ENCODE results near the gene AKR7A2.

Gene AKR7A2

DNA sequence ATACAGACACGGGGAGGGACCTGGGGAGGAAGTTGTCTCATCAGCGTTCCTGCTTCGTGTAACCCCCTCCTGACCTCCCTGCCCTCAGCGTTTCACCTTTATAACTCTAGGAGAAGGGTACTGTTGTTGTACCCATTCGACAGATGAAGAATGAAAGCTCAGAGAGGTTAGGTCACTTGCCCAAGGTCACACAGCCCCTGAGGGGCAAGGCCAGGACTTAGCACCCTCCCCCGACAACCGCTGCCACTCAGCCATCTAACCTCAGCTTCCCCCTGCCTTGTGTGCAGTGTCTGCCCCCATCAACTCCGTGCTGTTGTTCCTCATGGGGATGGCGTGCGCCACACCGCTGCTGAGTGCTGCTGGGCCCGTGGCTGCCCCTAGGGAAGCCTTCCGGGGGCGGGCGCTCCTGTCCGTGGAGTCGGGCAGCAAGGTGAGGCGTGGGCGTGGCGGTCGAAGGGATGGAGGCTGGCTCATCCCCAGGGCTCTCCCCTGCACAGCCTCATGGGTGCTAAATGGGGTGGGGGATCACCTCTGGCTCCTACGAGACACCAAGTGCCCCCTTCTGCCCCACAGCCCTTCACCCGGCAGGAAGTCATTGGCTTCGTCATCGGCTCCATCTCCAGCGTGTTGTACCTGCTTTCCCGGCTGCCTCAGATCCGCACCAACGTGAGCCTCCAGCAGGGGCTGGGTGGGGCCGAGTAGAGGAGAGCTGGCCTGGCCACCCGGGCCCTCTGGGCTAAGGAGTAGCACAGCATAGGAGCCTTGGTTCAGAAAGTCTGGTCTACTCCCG, 14.2 kb upstream of the AKR7A2 start:
- no peak for DNase-seq (ENCODE audit: low read depth in 1 of 2, low spot score in 1 of 2)

DNA sequence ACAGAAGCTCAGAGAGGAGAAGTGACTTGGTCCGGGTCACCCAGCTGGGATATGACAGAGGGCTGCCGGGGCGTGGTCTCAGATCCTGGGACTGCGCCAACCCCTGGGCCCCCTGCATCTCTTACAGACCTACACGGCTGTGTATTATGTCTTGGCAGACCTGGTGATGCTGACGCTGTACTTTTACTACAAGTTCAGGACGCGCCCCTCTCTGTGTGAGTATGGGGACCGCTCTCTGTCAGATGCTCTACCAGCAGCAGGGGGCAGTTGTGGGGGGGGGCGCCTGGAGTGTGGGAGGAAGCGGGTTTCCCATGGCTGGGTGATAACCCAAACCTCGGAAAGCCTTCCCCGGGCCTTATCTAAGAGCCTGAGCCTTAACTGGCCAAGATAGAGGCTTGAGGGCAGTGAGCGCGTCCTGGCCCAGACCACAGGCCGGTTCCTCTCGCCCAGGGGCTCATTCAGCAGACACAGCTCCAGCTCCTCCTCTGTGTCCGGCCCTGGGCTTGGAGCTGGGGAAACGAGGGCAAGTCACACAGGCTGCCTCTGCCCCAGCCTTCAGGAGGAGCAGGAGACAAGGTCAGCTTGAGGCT, 13.5 kb upstream of the AKR7A2 start:
- DNase-seq (ENCODE audit: low read depth in 1 of 2, low spot score in 1 of 2): no peak

GRCh38 chr1:19324665-19324990, 12.7 kb upstream of the AKR7A2 start:
- DNase-seq (ENCODE audit: low read depth in 1 of 2, low spot score in 1 of 2): no peak

GRCh38 chr1:19323987-19324664, 12.2 kb upstream of the AKR7A2 start:
- DNase-seq (ENCODE audit: low read depth in 1 of 2, low spot score in 1 of 2): no peak

GRCh38 chr1:19322481-19322880, 10.5 kb upstream of the AKR7A2 start:
- no peak for DNase-seq (ENCODE audit: low read depth in 1 of 2, low spot score in 1 of 2)

DNA sequence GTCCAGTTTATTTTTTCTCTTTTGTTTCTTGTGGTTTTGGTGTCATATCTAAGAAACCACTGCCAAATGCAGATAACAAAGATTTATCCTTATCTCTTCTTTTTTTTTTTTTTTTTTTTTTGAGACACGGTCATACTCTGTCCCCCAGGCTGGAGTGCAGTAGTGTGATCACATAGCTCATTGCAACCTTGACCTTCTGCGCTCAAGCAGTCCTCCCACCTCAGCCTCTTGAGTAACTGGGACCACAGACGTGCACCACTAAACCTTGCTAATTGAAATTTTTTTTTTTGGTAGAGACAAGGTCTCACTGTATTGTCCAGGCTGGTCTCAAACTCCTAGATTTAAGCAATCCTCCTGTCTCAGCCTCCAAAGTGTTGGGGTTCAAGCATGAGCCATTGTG, 9.1 kb upstream of the AKR7A2 start:
- no peak for DNase-seq (ENCODE audit: low read depth in 1 of 2, low spot score in 1 of 2)

DNA sequence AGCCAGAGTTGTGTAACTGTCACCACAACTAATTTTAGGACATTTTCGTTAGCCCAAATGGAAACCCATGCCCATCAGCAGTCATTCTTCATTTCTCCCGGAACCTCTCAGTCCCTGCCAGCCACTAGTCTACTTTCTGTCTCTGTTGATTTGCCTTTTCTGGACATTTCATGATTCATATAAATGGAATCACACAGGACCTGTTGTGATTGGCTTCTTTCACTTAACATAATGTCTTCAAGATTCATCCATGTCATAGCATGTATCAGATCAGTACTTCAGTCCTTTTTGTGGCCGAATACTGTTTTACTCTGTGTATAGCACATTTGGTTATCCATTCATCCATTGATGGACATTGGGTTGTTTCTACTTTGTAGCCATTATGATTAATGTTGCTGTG, 7.3 kb upstream of the AKR7A2 start:
- no peak for DNase-seq (ENCODE audit: low read depth in 1 of 2, low spot score in 1 of 2)

DNA sequence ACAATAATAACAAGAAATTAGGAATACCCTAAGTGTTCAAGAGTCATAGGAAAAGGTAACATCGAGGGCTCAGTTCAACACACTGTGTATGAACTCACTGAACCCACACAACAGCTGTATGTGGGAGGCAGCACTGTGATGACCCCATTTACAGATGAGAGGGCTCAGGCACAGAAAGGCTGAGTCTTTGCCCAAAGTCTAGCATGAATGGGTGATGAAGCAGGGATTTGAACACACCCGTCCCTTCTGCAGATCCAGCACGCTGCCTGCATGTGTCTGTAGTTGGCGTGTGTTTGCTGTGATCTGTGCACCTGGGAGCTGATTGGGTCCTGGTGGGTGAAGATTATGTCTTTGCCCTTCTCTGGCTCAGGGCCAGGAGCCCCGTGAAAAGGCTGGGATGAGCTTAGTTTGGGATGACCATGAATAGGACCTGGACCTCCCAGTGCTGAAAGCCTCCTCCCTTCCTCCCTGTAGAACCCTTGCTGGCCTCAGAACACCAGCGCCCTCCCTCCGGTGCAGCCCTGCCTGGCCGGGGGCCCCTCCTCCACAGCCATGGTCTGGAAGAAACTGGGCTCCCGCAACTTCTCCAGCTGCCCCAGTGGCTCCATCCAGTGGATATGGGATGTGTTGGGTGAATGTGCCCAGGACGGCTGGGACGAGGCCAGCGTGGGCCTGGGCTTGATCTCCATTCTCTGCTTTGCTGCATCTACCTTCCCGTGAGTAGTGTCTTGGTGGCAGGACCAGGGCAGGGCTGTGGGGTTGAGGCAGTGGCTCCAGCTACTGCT, 5.4 kb upstream of the AKR7A2 start:
- no peak for DNase-seq (ENCODE audit: low read depth in 1 of 2, low spot score in 1 of 2)

DNA sequence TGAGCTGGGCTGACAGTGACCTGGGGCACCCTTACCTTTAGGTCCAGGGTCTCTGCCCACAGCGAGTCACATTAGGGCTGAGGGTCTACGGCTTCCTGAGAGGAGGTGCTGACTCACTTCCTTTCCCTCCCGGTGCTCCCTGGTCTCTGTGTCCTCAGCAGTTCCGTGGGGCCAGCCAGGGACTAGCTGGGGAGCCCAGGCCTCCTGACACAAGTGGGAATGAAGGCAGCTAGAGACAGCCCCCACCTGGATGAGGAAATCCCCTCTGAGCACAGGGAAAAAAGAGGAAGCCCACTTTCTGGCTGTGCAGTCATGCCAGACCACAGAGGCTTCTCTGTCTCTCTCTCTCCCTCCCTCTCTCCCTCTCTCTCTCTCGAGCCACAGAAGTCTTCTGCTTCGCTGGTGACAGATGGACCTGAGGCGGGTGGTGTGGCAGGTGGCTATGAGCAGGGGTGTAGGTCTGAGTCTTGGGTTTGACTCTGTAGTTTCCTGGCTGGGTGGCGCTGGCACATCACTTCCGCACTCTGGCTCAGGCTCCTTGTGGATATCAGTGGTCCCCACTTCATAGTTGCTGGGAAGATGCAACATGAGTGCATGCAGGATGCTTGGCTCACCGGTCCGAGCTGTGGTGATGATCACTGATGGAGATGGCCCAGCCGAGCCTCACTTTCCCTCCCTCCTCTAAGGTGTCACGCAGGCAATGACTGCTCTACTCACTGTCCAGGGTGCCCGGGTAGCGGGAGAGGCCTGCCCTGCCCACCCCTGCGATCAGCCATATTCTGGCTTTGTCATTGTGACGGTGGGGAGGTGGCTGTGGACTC, 3.6 kb upstream of the AKR7A2 start:
- no peak for DNase-seq (ENCODE audit: low read depth in 1 of 2, low spot score in 1 of 2)

GRCh38 chr1:19313961-19314882, 2.3 kb upstream of the AKR7A2 start:
- no peak for DNase-seq (ENCODE audit: low read depth in 1 of 2, low spot score in 1 of 2)

DNA sequence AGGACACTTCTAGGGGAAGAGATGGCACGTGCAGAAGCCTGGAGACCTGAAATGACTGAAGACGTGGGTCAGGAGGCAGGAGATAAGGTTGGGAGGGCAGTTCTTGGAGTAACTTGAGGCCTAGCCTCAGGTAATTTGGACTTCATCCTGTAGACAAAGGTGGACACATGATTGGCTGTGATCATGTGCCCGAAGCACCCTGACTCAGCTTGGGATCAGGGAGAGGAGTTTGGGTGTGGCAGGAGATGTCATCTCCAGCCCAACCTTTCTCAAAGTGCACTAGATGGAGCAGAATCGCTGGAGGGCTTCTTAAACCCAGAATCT, 1.7 kb upstream of the AKR7A2 start:
- DNase-seq (ENCODE audit: low read depth in 1 of 2, low spot score in 1 of 2): no peak

DNA sequence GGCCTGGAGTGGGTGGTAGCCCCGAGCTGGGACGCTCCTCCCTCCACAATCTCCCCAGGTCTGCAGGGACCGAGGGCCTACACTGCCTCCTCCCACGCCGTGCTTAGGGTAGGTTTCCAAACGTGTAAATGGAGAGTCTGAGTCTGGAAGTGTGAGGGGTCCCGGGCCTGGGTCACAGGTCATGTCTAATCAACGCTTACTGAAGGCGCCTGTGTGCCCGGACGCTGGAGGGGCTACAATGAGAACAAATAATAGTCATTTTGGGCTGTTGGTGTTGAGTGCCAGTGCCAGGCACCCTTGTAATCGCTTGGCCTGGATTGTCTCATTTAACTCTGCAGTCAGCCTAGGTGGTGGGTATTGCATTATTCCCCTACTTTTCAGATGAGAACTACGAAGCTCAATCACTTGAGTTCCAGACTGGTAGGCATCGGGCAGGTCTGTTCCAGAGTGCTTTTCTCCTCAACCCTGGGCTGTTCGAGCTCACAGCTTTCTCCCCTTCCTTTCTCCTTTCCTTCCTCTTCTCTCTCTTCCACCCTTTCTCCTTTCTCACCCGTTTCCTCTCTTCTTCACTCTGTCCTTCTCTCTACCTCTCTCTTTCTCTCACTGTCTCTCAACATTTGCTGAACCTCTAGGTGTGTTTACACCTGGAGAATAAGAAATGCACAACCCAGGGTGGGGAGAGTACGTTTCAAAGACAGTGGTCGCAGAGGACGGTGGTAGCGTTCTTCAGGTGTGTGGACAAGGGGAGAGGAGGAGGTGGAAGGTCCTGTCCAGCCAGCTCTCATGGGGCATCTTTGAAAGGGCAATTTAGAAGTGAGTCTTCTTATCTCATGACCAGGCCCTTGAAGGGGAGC, 1.1 kb upstream of the AKR7A2 start:
- DNase-seq (ENCODE audit: low read depth in 1 of 2, low spot score in 1 of 2): no peak

DNA sequence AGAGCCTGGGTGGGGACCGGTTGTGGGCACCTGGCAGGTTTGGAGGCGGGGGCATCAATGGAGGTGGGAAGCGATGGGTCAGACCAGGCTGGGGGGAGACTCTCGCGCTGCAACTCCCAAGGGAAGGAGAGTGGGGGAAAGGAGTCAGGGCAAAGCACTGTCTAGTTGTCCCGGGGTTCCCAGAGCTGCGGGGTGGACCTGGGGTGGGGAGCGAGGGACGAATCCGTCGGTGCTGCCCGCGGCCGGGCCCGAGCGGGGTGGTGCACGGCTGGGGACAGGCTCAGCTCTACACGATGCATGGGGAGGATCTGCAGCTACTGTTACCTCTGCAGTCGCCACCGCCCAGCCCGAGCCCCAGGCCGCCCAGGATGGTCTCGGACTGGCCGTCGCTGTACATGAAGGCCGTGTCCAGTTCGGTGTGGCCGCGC, 427 bp downstream of the AKR7A2 start:
- no peak for DNase-seq (ENCODE audit: low read depth in 1 of 2, low spot score in 1 of 2)

- no peak for DNase-seq (ENCODE audit: low read depth in 1 of 2, low spot score in 1 of 2)
Observed at GRCh38 chr1:19310720-19311502, 1.0 kb downstream of the AKR7A2 start.

GRCh38 chr1:19310061-19310460, 1.9 kb downstream of the AKR7A2 start:
- no peak for DNase-seq (ENCODE audit: low read depth in 1 of 2, low spot score in 1 of 2)

- DNase-seq (ENCODE audit: low read depth in 1 of 2, low spot score in 1 of 2): no peak
Observed at GRCh38 chr1:19309123-19309813, 2.7 kb downstream of the AKR7A2 start.

- no peak for DNase-seq (ENCODE audit: low read depth in 1 of 2, low spot score in 1 of 2)
Observed at GRCh38 chr1:19308509-19308907, 3.4 kb downstream of the AKR7A2 start.
